HG03521 (cell line): ENCODE measurements around the gene PPARA.

ENCODE experiments used
- ATAC-seq: cut with Tn5 transposase; IDR thresholded peaks from one replicate; pipeline ENCODE4 v1.9.1; 2021; ENCODE audit warnings: mild to moderate bottlenecking, moderate library complexity; ENCODE audit not compliant: unreplicated experiment

PPARA gene

GRCh38 chr22:46269564-46269963 is 119.2 kb downstream of the PPARA start:
- no peak for ATAC-seq

GRCh38 chr22:46272196-46272595 is 121.9 kb downstream of the PPARA start:
- no peak for ATAC-seq

GRCh38 chr22:46272762-46273431 is 122.6 kb downstream of the PPARA start:
- no peak for ATAC-seq

GRCh38 chr22:46273432-46274148 is 123.3 kb downstream of the PPARA start:
- no peak for ATAC-seq

- no peak for ATAC-seq
These were observed 124.1 kb downstream of the PPARA start for GRCh38 chr22:46274381-46274780.

GRCh38 chr22:46275455-46276122 is 125.3 kb downstream of the PPARA start:
- ATAC-seq: no peak

GRCh38 chr22:46276563-46276962 is 126.2 kb downstream of the PPARA start:
- ATAC-seq: no peak

GRCh38 chr22:46278656-46279645 is 128.6 kb downstream of the PPARA start:
- ATAC-seq: no peak

- ATAC-seq: no peak
These were observed 129.9 kb downstream of the PPARA start for GRCh38 chr22:46280063-46280817.

- no peak for ATAC-seq
These were observed 130.8 kb downstream of the PPARA start for GRCh38 chr22:46280999-46281623.

GRCh38 chr22:46281866-46282678 is 131.7 kb downstream of the PPARA start:
- ATAC-seq: no peak

GRCh38 chr22:46286006-46286405 is 135.7 kb downstream of the PPARA start:
- no peak for ATAC-seq

GRCh38 chr22:46286941-46287872 is 136.9 kb downstream of the PPARA start:
- ATAC-seq: no peak

GRCh38 chr22:46287873-46288751 is 137.8 kb downstream of the PPARA start:
- peak; percentile 44 for ATAC-seq

- ATAC-seq: no peak
These were observed 138.5 kb downstream of the PPARA start for GRCh38 chr22:46288846-46289243.

- no peak for ATAC-seq
These were observed 139.0 kb downstream of the PPARA start for GRCh38 chr22:46289244-46289891.
